Activated CD8-positive, alpha-beta memory T cell treated with anti-CD3 and anti-CD28 coated beads for 48 hours (primary cell): Measurements from ENCODE around the gene GBA2.
A peak's percentile ranks its signal among the peaks of the same experiment; 100 is the strongest.

Experiments
- DNase-seq, 3 experiments: peaks; one replicate each; pipeline ENCODE4 v3.0.0-alpha.2; 2020; ENCODE audit warnings: low read depth in 2 of 3, low spot score in 2 of 3

Gene GBA2

GRCh38 chr9:35766997-35767396, 18.0 kb upstream of the GBA2 start:
- DNase-seq: no peak

DNA sequence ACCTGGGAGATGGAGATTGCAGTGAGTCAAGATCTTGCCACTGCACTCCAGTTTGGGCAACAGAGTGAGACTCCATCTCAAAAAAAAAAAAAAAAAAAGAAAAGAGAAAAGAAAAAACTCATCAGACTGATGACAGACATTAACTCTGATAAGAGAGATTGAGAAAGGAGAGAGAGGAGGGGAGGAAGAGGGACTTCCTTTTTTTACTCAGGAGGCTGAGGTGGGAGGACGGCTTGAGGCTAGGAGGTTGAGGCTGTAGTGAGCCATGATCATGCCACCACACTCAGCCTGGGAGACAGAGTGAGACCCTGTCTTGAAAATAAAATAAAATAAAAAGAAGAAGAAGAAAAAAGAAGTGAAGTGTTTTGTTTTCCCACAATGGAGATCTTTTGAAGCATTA, 14.8 kb upstream of the GBA2 start:
- DNase-seq: no peak

GRCh38 chr9:35763181-35763580, 14.2 kb upstream of the GBA2 start:
- no peak for DNase-seq

DNA sequence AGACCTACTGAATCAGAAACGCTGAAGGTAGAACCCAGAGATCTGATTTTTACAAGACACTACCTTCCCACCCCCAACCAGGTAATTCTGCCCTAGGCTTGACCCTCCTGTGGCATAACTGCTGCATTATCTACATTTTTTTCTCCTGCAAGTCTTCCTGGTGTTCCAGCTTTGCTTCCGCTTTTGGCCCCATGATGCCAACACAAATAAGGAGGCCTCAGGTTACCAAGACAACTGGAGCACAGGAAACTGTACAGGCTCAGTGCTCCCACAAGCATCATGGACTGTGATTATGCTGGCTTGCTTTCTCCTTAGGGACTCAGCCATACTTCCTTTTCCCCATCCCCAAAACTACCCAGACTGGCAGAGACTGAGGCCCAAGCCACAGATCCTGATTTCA, 11.6 kb upstream of the GBA2 start:
- DNase-seq: no peak

DNA sequence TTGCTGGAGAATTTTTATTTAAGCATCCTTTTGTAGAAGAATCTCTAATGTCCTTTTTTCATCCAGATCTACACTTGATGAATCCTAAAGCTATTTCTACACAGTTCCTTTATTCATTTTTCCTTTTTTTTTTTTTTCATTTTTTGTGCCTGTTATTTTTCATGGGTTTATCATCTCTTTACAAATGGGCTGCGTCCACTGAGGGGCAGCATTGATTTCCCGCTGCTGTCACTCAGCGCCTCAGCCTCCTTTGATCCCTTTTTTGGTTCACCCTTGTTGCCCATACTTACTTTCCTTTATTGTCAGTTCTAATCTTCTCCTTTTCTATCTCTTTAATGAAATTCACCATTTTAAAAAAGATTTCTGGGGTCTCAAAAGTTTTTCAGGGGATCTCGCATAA, 10.8 kb upstream of the GBA2 start:
- DNase-seq: no peak

- DNase-seq: no peak
These were observed 9.5 kb upstream of the GBA2 start for GRCh38 chr9:35758475-35759050.

- no peak for DNase-seq
These were observed 8.9 kb upstream of the GBA2 start for GRCh38 chr9:35757892-35758275.

GRCh38 chr9:35757226-35757891, 8.3 kb upstream of the GBA2 start:
- DNase-seq: no peak

DNA sequence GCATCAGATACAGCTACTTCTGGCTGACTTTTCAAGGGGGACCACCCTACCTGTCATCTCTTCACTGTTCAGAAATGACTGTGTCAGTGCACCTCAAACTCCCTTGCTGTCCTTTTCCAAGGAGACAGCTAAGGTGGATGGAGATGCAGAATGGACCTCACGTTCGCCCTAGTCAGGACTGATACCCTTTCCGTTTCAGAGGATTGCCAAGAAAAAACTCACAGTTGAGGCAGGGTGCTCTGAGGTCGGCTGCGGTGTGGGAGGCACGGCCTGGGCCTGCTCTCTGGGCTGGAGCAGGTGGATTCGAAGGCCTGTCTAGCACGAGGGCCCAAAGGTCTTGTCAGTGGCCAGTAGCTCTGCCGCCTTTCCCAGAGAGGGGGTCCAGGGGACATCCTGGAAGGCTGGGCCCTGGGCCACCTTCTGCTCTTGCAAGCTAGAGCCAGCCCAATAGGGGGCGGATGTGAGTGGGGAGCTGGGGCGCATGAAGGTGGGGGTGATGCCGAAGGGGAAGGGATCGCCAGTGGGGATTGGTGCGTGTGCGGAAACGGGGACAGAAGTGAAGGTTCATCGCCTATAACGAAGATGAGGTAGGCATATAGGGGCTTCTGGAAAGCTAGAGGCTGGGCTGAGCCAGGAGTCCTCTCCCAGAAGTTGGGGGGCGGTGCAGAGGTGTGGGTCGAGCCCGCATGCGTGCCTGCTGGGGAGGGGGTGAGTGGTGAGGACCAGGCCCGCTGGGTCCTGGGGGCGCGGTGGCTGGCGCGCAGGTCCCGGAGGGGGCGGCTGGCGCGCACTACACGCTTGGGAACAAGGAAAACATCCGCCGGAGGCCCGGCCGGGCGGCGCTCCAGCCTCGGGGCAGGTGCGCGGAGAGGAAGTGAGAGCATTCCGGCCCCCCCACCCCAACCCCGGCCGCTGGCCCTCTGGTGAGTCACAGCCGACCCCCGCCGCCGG, 7.5 kb upstream of the GBA2 start:
- DNase-seq: peak in 2 of 3 experiments; percentile 59 to 60

DNA sequence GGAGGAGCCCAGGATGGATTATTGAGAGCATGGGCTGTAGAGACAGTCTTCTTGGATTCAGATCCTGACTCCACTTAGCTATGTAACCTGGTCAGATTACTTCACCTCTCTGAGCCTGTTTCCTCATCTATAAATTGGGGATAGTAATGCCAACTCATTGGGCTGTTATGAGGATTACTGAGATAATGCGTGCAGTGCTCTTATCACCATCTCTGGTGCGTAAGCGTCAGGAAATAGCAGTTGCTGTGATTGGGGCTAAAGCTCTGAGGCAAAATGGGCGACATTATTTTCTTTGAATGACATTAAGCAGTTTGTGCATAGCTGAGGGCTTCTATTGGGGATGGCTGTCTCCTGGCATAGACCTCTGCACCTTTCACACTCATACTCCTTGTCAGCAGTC, 6.0 kb upstream of the GBA2 start:
- no peak for DNase-seq

- DNase-seq: no peak
These were observed 5.2 kb upstream of the GBA2 start, which contains the start of gene MSMP for GRCh38 chr9:35754264-35754663. MSMP (minus strand) TSS chr9:35754276; CDS start chr9:35754129, 147 bp downstream.

DNA sequence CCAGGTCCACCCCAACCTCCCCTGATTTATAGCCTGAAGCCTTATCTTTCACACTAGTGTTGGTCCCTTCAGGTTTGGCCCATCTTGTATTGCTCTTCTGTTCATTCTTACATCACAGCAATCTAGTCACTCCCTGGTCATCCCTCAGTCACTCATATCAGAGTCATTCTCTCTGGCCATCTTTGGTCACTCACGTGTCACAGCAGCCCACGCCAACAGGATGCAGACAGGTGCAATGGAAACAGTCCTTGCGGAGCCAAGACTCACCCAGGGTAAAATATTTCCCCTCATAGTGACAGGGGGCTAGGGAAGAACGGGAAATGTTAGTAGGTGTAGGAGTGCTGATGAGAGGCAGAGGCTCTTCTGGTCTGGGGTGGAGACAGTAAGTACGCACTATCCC, 4.4 kb upstream of the GBA2 start:
- no peak for DNase-seq

DNA sequence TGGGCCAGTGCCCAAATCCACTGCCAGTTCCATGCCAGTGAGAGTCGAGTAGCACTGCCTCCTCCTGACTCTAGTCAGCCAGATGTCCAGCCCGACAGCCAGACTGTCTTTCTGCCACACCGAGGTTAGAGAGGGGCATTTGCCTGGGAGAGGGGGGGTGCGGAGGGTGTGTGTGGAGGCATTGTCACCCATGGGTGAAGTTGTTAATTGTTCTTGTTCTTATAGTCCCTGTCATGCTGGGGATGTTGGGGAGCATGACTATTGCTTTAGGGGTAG, 1.2 kb upstream of the GBA2 start:
- no peak for DNase-seq

GRCh38 chr9:35749515-35750255, 657 bp upstream of the GBA2 start:
- no peak for DNase-seq

DNA sequence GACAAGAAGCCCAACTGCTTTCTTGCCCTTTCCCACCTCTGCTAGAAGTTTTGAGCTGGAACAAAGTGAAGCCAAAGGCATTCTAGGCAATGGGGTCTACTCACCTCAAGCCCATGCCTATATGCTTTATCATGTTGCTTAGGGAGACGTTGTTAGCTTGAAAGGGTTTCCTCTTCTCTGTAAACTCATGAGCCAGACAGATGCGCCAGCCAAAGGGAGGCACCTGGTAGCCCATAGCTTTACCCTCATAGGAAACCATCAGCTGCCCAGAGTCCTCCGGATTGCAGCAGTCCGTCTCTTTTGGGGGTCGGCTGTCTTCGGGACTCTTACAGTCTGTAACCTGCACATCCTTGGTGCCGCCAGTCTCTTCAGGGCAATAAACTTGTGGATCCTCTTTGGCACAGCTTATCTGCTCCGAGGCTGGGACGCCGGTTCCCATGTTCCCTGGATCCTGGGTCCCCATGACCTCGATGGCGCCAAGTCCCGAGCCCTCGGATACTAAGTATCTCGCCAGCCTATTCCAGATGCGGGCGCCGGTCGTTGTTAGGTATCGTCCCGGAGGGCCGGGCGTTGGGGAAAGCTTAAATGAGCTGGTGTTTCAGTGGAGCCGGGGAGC, 678 bp downstream of the GBA2 start:
- no peak for DNase-seq

- no peak for DNase-seq
These were observed 2.4 kb downstream of the GBA2 start for GRCh38 chr9:35746583-35746982.

GRCh38 chr9:35745569-35745968, 3.5 kb downstream of the GBA2 start:
- DNase-seq: no peak

- no peak for DNase-seq
These were observed 5.0 kb downstream of the GBA2 start for GRCh38 chr9:35743880-35744518.

- DNase-seq: no peak
These were observed 5.6 kb downstream of the GBA2 start for GRCh38 chr9:35743452-35743851.

DNA sequence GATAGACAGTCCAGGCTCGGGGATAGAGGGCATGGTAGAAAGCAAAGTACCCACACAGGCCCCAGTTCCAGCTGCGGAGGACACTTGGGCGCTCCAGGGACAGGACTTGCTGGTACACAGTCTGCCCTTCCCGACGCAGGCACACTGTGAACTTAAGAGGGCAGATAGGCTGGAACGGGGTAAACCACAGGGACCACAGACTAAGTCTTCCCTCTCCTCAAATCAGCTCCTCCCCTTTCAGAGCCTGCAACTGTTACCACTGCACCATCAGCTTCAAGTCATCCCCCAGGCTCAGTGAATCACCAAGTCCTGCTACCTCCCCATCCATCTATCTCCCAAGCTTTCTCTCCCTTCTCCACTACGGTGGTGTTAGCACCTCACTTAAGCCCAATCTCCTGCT, 7.3 kb downstream of the GBA2 start:
- no peak for DNase-seq

- DNase-seq: no peak
These were observed 8.8 kb downstream of the GBA2 start for GRCh38 chr9:35740243-35740642.
